Activated CD4-positive, alpha-beta T cell treated with anti-CD3 and anti-CD28 coated beads, Interleukin-2, amount 10 ng/mL, durations not matched to agents 7 days and 5 days (primary cell): ENCODE data around the gene MPPED1. TPM values are rescaled to one million over a fixed set of nuclear protein-coding genes. Genes with fewer than 3 reads are reported as not detected.

ENCODE experiments used
- CTCF ChIA-PET: fragments of 350-600 bp; sonication (Branson Sonifier 250); formaldehyde crosslinking; loops from one replicate; lab custom pipeline; 2021; ENCODE audit warnings: antibody characterized with exemption; lab: Charles Lee
- POLR2A ChIA-PET: fragments of 350-600 bp; sonication (Branson Sonifier 250); formaldehyde crosslinking; loops from one replicate; lab custom pipeline; 2021; ENCODE audit warnings: antibody characterized with exemption; lab: Charles Lee
- DNase-seq: peaks from one replicate; pipeline ENCODE4 v3.0.0-alpha.2; 2020
- H3K27ac Mint-ChIP-seq: one replicate; pipeline ENCODE4 v1.8.0; 2021; ENCODE audit warnings: mild to moderate bottlenecking, moderate library complexity, mixed read lengths
- H3K27me3 Mint-ChIP-seq: one replicate; pipeline ENCODE4 v1.8.0; 2021; ENCODE audit warnings: mixed read lengths
- H3K36me3 Mint-ChIP-seq: one replicate; pipeline ENCODE4 v1.8.0; 2021; ENCODE audit warnings: low read depth, mixed read lengths
- H3K4me1 Mint-ChIP-seq: one replicate; pipeline ENCODE4 v1.8.0; 2021; ENCODE audit warnings: mixed read lengths
- H3K4me3 Mint-ChIP-seq: one replicate; pipeline ENCODE4 v1.8.0; 2021; ENCODE audit warnings: mild to moderate bottlenecking, moderate library complexity, mixed read lengths
- H3K9me3 Mint-ChIP-seq: one replicate; pipeline ENCODE4 v1.8.0; 2021; ENCODE audit warnings: mixed read lengths
- total RNA-seq, 2 experiments: library from RNA; stranded (reverse); gene quantifications; one replicate each; pipeline ENCODE4 v1.2.3, GENCODE V29; 2021

The MPPED1 gene
- total RNA-seq, 2 experiments from 2014 or later, result not detected

GRCh38 chr22:43440556-43440955 is 28.7 kb downstream of the MPPED1 start:
- CTCF ChIA-PET, result no interaction called here
- H3K4me3 Mint-ChIP-seq, result no peak overlapping the region
- no peaks in the 10 kb centered on the region for H3K4me1 Mint-ChIP-seq

GRCh38 chr22:43441216-43441615 is 29.4 kb downstream of the MPPED1 start:
- no peaks in the 10 kb centered on the region for H3K9me3 Mint-ChIP-seq
- H3K4me3 Mint-ChIP-seq, result no peak overlapping the region
- no peaks in the 10 kb centered on the region for H3K4me1 Mint-ChIP-seq
- ChIA-PET CTCF (no interaction called here), POLR2A (no interaction called here)
- no peaks in the 10 kb centered on the region for H3K36me3 Mint-ChIP-seq
- peaks cover 1% of the 10 kb centered on the region for H3K27me3 Mint-ChIP-seq
- H3K27ac Mint-ChIP-seq, result no peak overlapping the region
- no peak for DNase-seq

More at GRCh38 chr22:43440556-43440955, 28.7 kb downstream of the MPPED1 start:
- peaks cover 1% of the 10 kb centered on the region for H3K27me3 Mint-ChIP-seq
- no peaks in the 10 kb centered on the region for H3K36me3 Mint-ChIP-seq
- DNase-seq, result no peak
- POLR2A ChIA-PET, result no interaction called here
- peak overlapping the region; percentile 55 for H3K27ac Mint-ChIP-seq
- H3K9me3 Mint-ChIP-seq, result no peaks in the 10 kb centered on the region

GRCh38 chr22:43441751-43442150 is 29.9 kb downstream of the MPPED1 start:
- POLR2A ChIA-PET, result no interaction called here
- Mint-ChIP-seq H3K9me3 (no peaks in the 10 kb centered on the region), H3K27ac (no peak overlapping the region), H3K27me3 (peaks cover 1% of the 10 kb centered on the region), H3K36me3 (no peaks in the 10 kb centered on the region), H3K4me1 (no peaks in the 10 kb centered on the region), H3K4me3 (no peak overlapping the region)
- CTCF ChIA-PET, result no interaction called here
- no peak for DNase-seq

- peaks cover 1% of the 10 kb centered on the region for H3K27me3 Mint-ChIP-seq
- no peak overlapping the region for H3K27ac Mint-ChIP-seq
- H3K4me3 Mint-ChIP-seq, result no peak overlapping the region
- no peaks in the 10 kb centered on the region for H3K4me1 Mint-ChIP-seq
- no peaks in the 10 kb centered on the region for H3K9me3 Mint-ChIP-seq
- ChIA-PET POLR2A (no interaction called here), CTCF (no interaction called here)
- no peaks in the 10 kb centered on the region for H3K36me3 Mint-ChIP-seq
- no peak for DNase-seq
Observed at GRCh38 chr22:43442386-43443151, 30.8 kb downstream of the MPPED1 start.

- ChIA-PET POLR2A (no interaction called here), CTCF (no interaction called here)
- Mint-ChIP-seq H3K27ac (no peak overlapping the region), H3K36me3 (no peaks in the 10 kb centered on the region), H3K9me3 (no peaks in the 10 kb centered on the region), H3K4me3 (no peak overlapping the region), H3K4me1 (no peaks in the 10 kb centered on the region), H3K27me3 (peaks cover 1% of the 10 kb centered on the region)
- DNase-seq, result no peak
Observed at GRCh38 chr22:43443152-43443471, 31.3 kb downstream of the MPPED1 start.

GRCh38 chr22:43446037-43446803 is 34.4 kb downstream of the MPPED1 start:
- DNase-seq, result no peak
- H3K9me3 Mint-ChIP-seq, result no peaks in the 10 kb centered on the region
- no peaks in the 10 kb centered on the region for H3K4me1 Mint-ChIP-seq
- no peak overlapping the region for H3K27ac Mint-ChIP-seq
- H3K36me3 Mint-ChIP-seq, result no peaks in the 10 kb centered on the region
- ChIA-PET CTCF (no interaction called here), POLR2A (no interaction called here)
- H3K27me3 Mint-ChIP-seq, result no peaks in the 10 kb centered on the region
- no peak overlapping the region for H3K4me3 Mint-ChIP-seq

- no peaks in the 10 kb centered on the region for H3K36me3 Mint-ChIP-seq
Observed at GRCh38 chr22:43446916-43447315, 35.1 kb downstream of the MPPED1 start.

GRCh38 chr22:43447380-43447779 is 35.6 kb downstream of the MPPED1 start:
- H3K27ac Mint-ChIP-seq, result no peak overlapping the region

More at GRCh38 chr22:43446916-43447315, 35.1 kb downstream of the MPPED1 start:
- no peaks in the 10 kb centered on the region for H3K9me3 Mint-ChIP-seq
- H3K27ac Mint-ChIP-seq, result no peak overlapping the region
- CTCF ChIA-PET, result no interaction called here
- H3K4me1 Mint-ChIP-seq, result no peaks in the 10 kb centered on the region
- no peaks in the 10 kb centered on the region for H3K27me3 Mint-ChIP-seq
- H3K4me3 Mint-ChIP-seq, result no peak overlapping the region
- POLR2A ChIA-PET, result no interaction called here
- DNase-seq, result no peak

GRCh38 chr22:43448048-43448447 is 36.2 kb downstream of the MPPED1 start:
- CTCF ChIA-PET, result no interaction called here
- no peaks in the 10 kb centered on the region for H3K9me3 Mint-ChIP-seq
- H3K4me3 Mint-ChIP-seq, result no peak overlapping the region
- H3K36me3 Mint-ChIP-seq, result no peaks in the 10 kb centered on the region
- H3K27ac Mint-ChIP-seq, result no peak overlapping the region
- no peak for DNase-seq
- H3K4me1 Mint-ChIP-seq, result no peaks in the 10 kb centered on the region
- H3K27me3 Mint-ChIP-seq, result no peaks in the 10 kb centered on the region
- POLR2A ChIA-PET, result no interaction called here

More at GRCh38 chr22:43447380-43447779, 35.6 kb downstream of the MPPED1 start:
- no peaks in the 10 kb centered on the region for H3K36me3 Mint-ChIP-seq
- CTCF ChIA-PET, result no interaction called here
- H3K4me1 Mint-ChIP-seq, result no peaks in the 10 kb centered on the region
- DNase-seq, result no peak
- POLR2A ChIA-PET, result no interaction called here
- no peaks in the 10 kb centered on the region for H3K27me3 Mint-ChIP-seq
- no peak overlapping the region for H3K4me3 Mint-ChIP-seq
- H3K9me3 Mint-ChIP-seq, result no peaks in the 10 kb centered on the region

GRCh38 chr22:43449205-43449830 is 37.5 kb downstream of the MPPED1 start:
- no peak overlapping the region for H3K27ac Mint-ChIP-seq
- POLR2A ChIA-PET, result no interaction called here
- H3K27me3 Mint-ChIP-seq, result peaks cover 1% of the 10 kb centered on the region
- CTCF ChIA-PET, result no interaction called here
- no peaks in the 10 kb centered on the region for H3K4me1 Mint-ChIP-seq
- no peak overlapping the region for H3K4me3 Mint-ChIP-seq
- no peaks in the 10 kb centered on the region for H3K36me3 Mint-ChIP-seq
- no peak for DNase-seq
- H3K9me3 Mint-ChIP-seq, result no peaks in the 10 kb centered on the region

- no peak overlapping the region for H3K4me3 Mint-ChIP-seq
- POLR2A ChIA-PET, result no interaction called here
- no peaks in the 10 kb centered on the region for H3K36me3 Mint-ChIP-seq
- CTCF ChIA-PET, result no interaction called here
- H3K9me3 Mint-ChIP-seq, result no peaks in the 10 kb centered on the region
- no peaks in the 10 kb centered on the region for H3K4me1 Mint-ChIP-seq
- DNase-seq, result no peak
- H3K27ac Mint-ChIP-seq, result no peak overlapping the region
- H3K27me3 Mint-ChIP-seq, result peaks cover 1% of the 10 kb centered on the region
Observed at GRCh38 chr22:43449831-43450225, 38.0 kb downstream of the MPPED1 start.

GRCh38 chr22:43451371-43452050 is 39.7 kb downstream of the MPPED1 start:
- DNase-seq, result no peak
- no peaks in the 10 kb centered on the region for H3K36me3 Mint-ChIP-seq
- POLR2A ChIA-PET, result no interaction called here
- no peaks in the 10 kb centered on the region for H3K9me3 Mint-ChIP-seq
- CTCF ChIA-PET, result interaction anchor here (0.6 kb wide), 2 partner anchors 51 to 589 kb away, joined by 4 to 5 read pairs; no protein-coding TSS in a partner anchor
- no peaks in the 10 kb centered on the region for H3K4me1 Mint-ChIP-seq
- H3K4me3 Mint-ChIP-seq, result no peak overlapping the region
- no peak overlapping the region for H3K27ac Mint-ChIP-seq
- peaks cover 8% of the 10 kb centered on the region for H3K27me3 Mint-ChIP-seq

- Mint-ChIP-seq H3K27me3 (peaks cover 13% of the 10 kb centered on the region), H3K27ac (no peak overlapping the region), H3K9me3 (no peaks in the 10 kb centered on the region), H3K36me3 (no peaks in the 10 kb centered on the region), H3K4me1 (no peaks in the 10 kb centered on the region), H3K4me3 (no peak overlapping the region)
- ChIA-PET POLR2A (no interaction called here), CTCF (no interaction called here)
- DNase-seq, result no peak
Observed at GRCh38 chr22:43455846-43456245, 44.0 kb downstream of the MPPED1 start.
